ENCODE results near the gene FBXO9.

The FBXO9 gene

DNA sequence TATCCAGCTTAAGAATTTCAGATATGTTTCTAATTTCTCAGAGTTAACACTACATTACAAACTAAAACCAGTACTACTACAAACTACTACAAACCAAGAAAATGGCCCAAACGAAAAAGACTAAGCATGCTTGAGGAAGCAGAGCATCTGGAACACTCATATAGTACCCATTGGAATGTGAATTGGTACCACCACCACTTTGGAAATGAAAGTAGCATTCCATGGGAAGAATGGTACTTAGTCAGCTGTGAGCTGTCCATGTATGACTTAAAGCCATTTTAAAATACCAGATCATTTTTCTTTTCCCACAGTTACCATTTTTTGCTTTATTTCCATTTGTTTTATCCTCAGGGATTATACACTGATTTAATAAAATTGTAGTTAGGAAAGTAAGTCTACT lies 30.5 kb downstream of the FBXO9 start:
- no peak for DNase-seq

GRCh38 chr6:53100561-53100960 lies 35.4 kb downstream of the FBXO9 start:
- no peak for DNase-seq

DNA sequence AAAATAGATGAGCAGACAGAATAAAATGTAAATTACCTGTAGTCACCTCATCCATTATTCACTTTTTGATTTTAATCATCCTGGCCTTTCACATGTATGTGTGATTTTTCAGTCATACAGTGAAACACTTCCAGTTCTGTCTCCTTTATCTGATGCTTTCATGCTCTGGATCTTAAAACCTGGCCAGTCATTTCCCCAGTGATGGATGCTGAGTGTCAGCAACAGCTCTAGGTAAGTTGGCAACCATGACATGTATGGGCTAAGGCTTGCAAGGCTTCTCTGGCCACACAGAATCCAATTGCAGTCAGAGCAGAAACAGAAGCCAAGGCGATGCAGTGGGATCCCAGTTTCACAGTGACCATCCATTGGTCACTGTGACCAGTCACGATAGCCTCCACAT lies 35.8 kb downstream of the FBXO9 start:
- no peak for DNase-seq

DNA sequence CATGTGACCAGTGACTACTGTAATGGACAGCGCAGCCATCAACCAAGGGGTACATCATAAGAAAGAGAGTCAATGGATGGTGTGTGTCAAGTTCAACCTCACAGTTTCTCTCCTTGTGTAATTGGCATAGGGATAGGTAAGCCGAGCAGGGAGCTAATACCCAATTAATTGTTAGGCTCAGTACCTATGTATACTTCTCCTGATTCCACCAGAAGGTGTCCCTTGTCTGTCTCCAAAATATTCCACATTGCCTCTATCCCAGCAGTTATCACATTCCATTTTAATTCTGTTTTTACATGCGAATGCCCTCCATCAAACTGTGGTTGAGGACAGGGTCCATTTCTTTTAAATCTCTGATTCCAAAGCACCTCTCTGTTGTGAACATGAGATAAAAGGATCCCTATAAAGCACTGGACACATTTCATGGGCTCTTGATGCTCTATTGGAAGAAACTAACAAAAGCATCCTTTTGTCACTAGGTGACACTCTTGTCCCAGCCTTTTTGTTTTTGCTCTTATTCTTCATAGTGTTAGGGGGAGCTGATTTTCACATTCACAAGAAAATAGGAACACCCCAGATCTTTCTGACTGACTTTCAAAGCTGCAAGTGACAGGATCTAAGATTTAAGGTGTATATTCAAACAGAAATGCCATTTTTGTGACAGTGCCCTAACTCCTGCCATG lies 38.9 kb downstream of the FBXO9 start:
- DNase-seq = no peak

DNA sequence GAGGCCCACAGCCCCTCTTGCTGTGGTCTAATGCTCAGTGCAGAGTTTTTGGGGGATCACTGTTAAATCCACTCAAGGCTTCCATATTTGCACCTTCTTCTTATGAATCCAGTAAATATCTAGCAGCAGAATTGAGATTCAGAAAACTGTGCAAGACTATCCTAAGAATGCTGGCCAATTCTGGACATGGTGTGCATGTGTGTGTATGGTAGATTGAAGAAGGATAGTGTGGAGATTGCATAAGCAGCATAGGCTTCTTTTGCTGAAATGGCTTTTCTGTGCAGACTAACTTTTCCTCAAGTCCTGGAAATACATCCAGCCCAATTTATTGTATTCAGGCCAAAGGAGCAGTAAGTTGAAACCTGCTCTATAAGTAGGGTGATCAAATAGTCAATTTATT lies 39.7 kb downstream of the FBXO9 start:
- DNase-seq = no peak

GRCh38 chr6:53107091-53107490 lies 41.9 kb downstream of the FBXO9 start:
- no peak for DNase-seq

- DNase-seq = no peak
These were observed 44.4 kb downstream of the FBXO9 start for GRCh38 chr6:53109612-53110011.

- DNase-seq = no peak
These were observed 46.7 kb downstream of the FBXO9 start for GRCh38 chr6:53111865-53112264.

DNA sequence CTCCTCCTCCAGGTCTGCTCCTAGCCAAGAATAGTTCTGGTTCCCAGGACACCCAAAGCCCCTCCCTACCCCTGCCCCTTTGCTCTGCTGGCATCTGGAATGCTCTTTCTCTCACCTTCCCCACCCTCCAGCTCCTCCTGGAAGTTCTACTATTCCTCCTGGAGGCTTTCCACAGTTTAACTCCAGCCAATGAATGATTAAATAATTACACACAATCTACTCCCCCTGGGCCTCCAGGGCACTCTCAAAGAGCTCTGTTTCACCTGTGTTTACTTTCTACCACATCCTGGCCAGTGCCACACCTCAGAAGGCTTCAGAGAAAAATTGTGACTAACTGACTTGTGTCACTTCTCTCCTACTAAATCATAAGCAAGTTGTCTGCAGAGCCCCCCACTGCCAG lies 47.2 kb downstream of the FBXO9 start:
- DNase-seq = peak; percentile 15

DNA sequence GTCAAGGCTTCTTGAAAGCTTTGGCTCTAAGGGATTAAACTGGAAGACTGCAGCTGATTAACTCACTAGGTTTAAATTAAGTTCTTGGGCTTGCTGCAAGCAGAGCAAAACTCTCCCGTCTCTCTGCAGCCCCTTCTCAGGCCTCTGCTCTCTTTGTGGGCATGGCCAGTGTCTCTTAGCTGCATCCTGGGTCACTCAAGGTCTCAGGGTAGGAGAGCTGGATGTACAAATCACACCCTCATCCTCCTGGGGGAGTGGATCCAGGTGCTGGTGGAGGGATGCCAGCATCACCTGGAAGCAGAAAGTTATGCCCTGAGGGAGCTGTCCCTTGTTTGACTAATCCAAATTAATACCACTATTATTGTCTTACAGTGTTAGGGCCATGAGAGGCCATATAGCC lies 47.7 kb downstream of the FBXO9 start:
- no peak for DNase-seq

GRCh38 chr6:53113742-53114141 lies 48.5 kb downstream of the FBXO9 start:
- no peak for DNase-seq

- DNase-seq = no peak
These were observed 49.9 kb downstream of the FBXO9 start for GRCh38 chr6:53115113-53115512.

DNA sequence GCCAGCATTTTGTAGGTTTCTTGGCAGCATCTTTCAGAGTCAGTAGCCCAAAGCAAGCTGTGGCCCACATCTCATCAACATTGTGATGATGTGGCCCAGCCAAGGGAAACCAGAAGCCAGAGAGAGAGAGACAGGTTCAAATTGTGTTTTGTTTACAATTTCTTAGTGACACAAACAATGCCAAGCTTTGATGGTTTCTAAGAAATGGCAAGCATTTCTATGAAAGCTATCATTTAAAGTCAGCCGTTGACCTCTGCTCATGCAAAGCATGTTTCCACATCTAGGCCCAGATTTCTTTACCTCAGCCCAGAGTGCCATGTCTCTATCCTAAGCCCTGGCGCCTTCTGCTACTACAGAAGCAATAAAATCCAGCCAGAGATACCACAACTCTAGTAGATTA lies 50.5 kb downstream of the FBXO9 start:
- DNase-seq = no peak

GRCh38 chr6:53119349-53119748 lies 54.1 kb downstream of the FBXO9 start:
- no peak for DNase-seq

- peak; percentile 57 to 67 for DNase-seq
These were observed 54.7 kb downstream of the FBXO9 start for GRCh38 chr6:53119772-53120409.

DNA sequence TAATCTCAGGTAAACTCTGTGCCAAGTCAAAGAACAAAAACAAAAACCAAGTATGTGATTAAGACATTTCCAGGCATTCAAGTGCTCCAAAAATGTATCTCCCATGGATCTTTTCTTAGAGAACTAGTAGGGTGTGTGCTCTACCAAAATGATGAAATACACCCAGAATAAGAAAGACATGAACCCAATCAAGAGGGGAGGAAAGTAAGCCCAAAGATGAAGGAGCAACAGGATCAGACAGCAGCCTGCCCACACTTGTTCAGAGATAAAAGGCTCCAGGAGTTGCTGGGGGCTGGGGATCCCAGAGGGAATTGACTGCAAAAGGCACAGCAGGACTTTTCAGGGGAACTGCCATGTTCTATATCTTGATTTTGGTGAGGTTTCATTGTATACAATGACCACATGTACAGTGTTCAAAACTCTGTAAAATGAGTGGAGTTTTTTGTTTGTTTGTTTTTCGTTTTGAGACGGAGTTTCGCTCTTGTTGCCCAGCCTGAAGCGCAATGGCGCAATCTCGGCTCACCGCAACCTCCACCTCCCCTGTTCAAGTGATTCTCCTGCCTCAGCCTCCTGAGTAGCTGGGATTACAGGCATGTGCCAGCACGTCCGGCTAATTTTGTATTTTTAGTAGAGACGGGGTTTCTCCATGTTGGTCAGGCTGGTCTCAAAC lies 59.1 kb downstream of the FBXO9 start:
- DNase-seq = no peak

DNA sequence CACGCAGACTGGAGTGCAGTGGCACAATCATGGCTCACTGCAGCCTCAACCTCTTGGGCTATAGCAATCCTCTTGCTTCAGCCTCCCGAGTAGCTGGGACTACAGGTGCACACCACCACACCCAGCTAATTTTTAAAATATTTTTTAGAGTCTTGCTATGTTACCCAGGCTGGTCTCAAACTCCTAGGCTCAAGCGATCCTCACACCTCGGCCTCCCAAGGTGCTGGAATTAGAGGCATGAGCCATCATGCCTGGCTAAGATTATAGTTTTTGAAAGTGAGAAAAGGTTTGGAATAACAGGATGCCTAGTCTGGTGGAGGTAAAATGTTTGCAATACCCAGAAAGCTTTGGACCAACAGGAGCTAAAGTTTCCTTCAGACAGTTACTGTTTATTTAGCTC lies 60.1 kb downstream of the FBXO9 start:
- no peak for DNase-seq

GRCh38 chr6:53128842-53129241 lies 63.6 kb downstream of the FBXO9 start:
- no peak for DNase-seq

DNA sequence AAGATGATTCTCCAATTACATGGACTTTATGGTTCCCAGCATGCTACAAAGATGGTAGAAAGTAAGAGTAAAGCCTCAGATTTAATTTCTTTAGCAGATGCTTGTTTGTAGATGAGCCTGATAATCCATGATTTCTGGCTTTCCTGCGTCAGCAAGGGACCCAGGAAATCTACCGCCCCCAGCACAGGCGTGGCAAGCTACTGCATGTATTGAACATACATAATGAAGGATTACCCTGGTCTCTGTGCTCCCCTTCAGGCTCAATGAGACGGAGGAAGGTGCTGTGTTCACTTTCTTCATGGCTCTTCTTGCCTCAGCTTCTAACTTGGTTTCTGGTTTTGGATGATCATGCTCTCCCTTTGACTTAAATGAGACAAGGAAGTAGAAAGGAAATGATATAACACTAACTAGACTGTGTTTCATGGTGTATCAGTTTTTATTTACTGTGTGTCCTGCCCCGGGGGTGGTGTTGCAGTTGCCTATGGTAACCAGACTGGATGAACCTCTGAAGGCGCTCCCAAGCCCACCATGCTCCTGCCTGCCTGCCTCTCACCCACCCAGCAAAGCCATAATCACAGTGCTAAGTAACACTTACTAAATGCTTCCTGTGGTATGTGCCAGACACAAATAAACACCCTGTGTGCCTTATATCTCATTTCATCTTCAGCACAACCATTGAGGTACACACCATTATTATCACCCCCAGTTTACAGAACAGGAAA lies 65.5 kb downstream of the FBXO9 start:
- no peak for DNase-seq

- no peak for DNase-seq
These were observed 68.8 kb downstream of the FBXO9 start for GRCh38 chr6:53133961-53134360.

GRCh38 chr6:53134601-53135235 lies 69.5 kb downstream of the FBXO9 start:
- no peak for DNase-seq

DNA sequence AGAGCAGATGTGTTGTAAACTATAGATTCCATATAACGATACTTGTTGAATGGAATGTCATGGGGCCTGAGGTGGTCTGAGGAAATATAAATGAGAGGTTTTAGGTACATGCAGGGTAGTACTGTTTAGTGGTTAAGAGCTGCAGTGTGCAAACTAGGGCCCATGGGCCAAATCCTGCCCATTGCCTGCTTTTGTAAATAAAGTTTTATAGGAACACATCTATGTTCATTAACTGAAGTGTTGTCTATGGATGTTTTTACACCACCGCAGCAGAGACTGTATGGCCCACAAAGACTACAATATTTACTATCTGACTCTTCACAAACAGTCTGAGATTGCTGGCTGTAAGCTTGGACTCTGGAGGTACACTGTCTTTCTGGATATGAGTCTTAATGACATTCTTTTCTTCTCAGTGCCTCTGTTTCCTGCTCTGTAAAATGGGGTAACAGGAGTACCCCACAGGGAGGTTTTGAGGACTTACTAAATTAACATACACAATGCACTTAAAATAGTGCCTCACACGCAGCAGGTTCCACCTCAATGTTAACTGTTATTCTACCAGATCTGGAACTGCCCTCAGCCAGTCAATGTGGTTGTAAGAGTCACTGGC lies 70.9 kb downstream of the FBXO9 start:
- DNase-seq = no peak
